ENCODE data around the gene IPPK.

- TF ChIP-seq CTCF (IDR thresholded peaks at IDR 0.05) = no peak
- no peak for TF ChIP-seq POLR2A (IDR thresholded peaks at IDR 0.05)
Measured at GRCh38 chr9:92616655-92617111, 53.2 kb downstream of the IPPK start.
